HepG2 (cell line): ENCODE data around the gene PLPPR2.

ENCODE experiments used
- CHD4 ChIP-seq: fragments of 200-600 bp; sonication (generic); IDR thresholded peaks from 2 replicates; pipeline ENCODE4 v1.7.0; 2017; ENCODE audit warnings: mild to moderate bottlenecking, low read length, borderline replicate concordance
- RXRA ChIP-seq: sonication (generic); formaldehyde crosslinking; IDR thresholded peaks from 2 replicates; pipeline ENCODE4 v1.5.1; 2020; ENCODE audit warnings: missing genetic modification reagents
- TF ChIP-seq, protein P1 (sequence below): sonication (generic); formaldehyde crosslinking; IDR thresholded peaks from 2 replicates; pipeline ENCODE4 v1.4.0; 2020; ENCODE audit warnings: mild to moderate bottlenecking, missing genetic modification reagents
- TF ChIP-seq, protein P2 (sequence below), 2 experiments: sonication (generic) in 1 of 2; formaldehyde crosslinking in 1 of 2; IDR thresholded peaks; 2 replicates each; pipeline versions ENCODE4 v1.6.1 to v1.9.0; 2014 to 2022; ENCODE audit warnings: antibody characterized with exemption in 1 of 2, borderline replicate concordance in 1 of 2, inconsistent platforms in 1 of 2, low read depth in 1 of 2, missing genetic modification reagents in 1 of 2

DNA sequence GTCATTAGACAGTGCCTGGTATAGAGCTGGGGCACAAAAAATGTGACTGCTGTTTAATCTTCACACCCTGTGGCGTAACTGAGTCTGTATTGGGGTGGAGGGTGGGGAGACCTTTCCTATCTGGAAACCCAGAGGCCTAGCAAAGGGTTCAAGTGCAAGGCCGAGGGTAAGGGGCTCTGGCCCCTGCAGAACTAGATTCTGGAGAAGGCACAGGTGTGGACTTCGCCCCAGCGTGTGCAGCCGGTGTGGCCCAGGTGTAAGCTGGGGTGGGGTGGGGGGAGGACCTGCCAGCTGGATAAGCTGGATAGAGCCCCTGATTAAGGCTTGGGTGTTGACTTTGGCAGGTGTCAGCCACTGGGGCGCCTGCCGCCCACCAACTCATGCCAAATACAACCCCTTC lies 17.1 kb upstream of the PLPPR2 start:
- TF ChIP-seq, protein P1, sequence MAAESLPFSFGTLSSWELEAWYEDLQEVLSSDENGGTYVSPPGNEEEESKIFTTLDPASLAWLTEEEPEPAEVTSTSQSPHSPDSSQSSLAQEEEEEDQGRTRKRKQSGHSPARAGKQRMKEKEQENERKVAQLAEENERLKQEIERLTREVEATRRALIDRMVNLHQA (CRISPR knock-in tag): no peak
- TF ChIP-seq RXRA (CRISPR knock-in tag) (no peak; the same call in 1 of the 2 replicates), CHD4 (no peak)
- TF ChIP-seq, protein P2, sequence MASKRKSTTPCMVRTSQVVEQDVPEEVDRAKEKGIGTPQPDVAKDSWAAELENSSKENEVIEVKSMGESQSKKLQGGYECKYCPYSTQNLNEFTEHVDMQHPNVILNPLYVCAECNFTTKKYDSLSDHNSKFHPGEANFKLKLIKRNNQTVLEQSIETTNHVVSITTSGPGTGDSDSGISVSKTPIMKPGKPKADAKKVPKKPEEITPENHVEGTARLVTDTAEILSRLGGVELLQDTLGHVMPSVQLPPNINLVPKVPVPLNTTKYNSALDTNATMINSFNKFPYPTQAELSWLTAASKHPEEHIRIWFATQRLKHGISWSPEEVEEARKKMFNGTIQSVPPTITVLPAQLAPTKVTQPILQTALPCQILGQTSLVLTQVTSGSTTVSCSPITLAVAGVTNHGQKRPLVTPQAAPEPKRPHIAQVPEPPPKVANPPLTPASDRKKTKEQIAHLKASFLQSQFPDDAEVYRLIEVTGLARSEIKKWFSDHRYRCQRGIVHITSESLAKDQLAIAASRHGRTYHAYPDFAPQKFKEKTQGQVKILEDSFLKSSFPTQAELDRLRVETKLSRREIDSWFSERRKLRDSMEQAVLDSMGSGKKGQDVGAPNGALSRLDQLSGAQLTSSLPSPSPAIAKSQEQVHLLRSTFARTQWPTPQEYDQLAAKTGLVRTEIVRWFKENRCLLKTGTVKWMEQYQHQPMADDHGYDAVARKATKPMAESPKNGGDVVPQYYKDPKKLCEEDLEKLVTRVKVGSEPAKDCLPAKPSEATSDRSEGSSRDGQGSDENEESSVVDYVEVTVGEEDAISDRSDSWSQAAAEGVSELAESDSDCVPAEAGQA (IDR thresholded peaks at IDR 0.05; ENCODE audit: low read depth): no peak
- TF ChIP-seq, protein P2 (CRISPR knock-in tag; IDR thresholded peaks at IDR 0.05; ENCODE audit: borderline replicate concordance): no peak
